ENCODE measurements around the gene MTCL1. TPM values are rescaled to one million over a fixed set of nuclear protein-coding genes. Genes with fewer than 3 reads are reported as not detected.

Gene MTCL1
- total and polyA plus RNA-seq, 4 donors = 0.65 to 5.4 (median 1.4) TPM

DNA sequence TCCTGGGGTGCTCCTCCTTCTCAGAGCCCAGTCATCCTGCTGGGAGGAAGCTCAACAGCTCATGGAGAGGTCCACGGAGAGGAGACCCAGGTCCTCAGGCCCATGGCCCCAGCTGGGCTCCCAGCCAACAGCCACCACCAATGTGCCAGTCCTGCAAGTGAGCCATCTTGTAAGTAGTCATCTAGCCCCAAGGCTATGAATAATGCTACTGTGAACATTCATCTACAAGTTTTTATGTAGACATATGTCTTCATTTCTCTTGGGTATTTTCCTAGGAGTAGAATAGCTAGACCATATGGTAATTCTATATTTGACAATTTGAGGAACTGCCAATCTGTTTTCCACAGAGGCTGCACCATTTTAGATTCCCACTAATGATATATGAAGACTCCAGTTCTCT lies 166.1 kb downstream of the MTCL1 start:
- TF ChIP-seq CTCF (IDR thresholded peaks at IDR 0.05; ENCODE audit: low read depth, low read length, missing input control) (no peak), HNF4A (conservative IDR thresholded peaks at IDR 0.05) (no peak), SP1 (IDR thresholded peaks at IDR 0.05) (no peak)
- TF ChIP-seq, protein P1, sequence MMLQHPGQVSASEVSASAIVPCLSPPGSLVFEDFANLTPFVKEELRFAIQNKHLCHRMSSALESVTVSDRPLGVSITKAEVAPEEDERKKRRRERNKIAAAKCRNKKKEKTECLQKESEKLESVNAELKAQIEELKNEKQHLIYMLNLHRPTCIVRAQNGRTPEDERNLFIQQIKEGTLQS (IDR thresholded peaks at IDR 0.05) = no peak
- TF ChIP-seq, protein P2, sequence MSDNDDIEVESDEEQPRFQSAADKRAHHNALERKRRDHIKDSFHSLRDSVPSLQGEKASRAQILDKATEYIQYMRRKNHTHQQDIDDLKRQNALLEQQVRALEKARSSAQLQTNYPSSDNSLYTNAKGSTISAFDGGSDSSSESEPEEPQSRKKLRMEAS (IDR thresholded peaks at IDR 0.05) = no peak
- 72% methylated on average over 1 of the region's 1 CpG for WGBS
- no peak overlapping the region for H3K4me3 ChIP-seq (ENCODE audit: low read depth in 1 of 3, low read length in 3 of 3)
- H3K9me3 ChIP-seq (ENCODE audit: control insufficient read depth in 4 of 4, low read length in 3 of 4) = no peaks in the 10 kb centered on the region
- no peaks in the 10 kb centered on the region for H3K36me3 ChIP-seq (ENCODE audit: control insufficient read depth in 4 of 4, insufficient read depth in 3 of 4, low read depth in 1 of 4, low read length in 3 of 4)
- no peak overlapping the region for H3K9ac ChIP-seq (ENCODE audit: low read depth in 1 of 2, low read length in 2 of 2)
- no peak for DNase-seq (ENCODE audit: low spot score)
- no peak overlapping the region for H3K27ac ChIP-seq (ENCODE audit: low read depth in 1 of 2, low read length in 2 of 2)
- no peaks in the 10 kb centered on the region for H3K4me1 ChIP-seq (ENCODE audit: control insufficient read depth in 4 of 4, insufficient read depth in 4 of 4, low read length in 3 of 4)
- no peaks in the 10 kb centered on the region for H3K27me3 ChIP-seq (ENCODE audit: control insufficient read depth in 4 of 4, insufficient read depth in 4 of 4, low read length in 3 of 4)

- Histone ChIP-seq H3K27ac (ENCODE audit: low read depth in 1 of 2, low read length in 2 of 2) (no peak overlapping the region), H3K36me3 (ENCODE audit: control insufficient read depth in 4 of 4, insufficient read depth in 3 of 4, low read depth in 1 of 4, low read length in 3 of 4) (no peaks in the 10 kb centered on the region), H3K9ac (ENCODE audit: low read depth in 1 of 2, low read length in 2 of 2) (no peak overlapping the region), H3K4me3 (ENCODE audit: low read depth in 1 of 3, low read length in 3 of 3) (no peak overlapping the region), H3K4me1 (ENCODE audit: control insufficient read depth in 4 of 4, insufficient read depth in 4 of 4, low read length in 3 of 4) (no peaks in the 10 kb centered on the region), H3K9me3 (ENCODE audit: control insufficient read depth in 4 of 4, low read length in 3 of 4) (no peaks in the 10 kb centered on the region), H3K27me3 (ENCODE audit: control insufficient read depth in 4 of 4, insufficient read depth in 4 of 4, low read length in 3 of 4) (no peaks in the 10 kb centered on the region)
- DNase-seq (ENCODE audit: low spot score) = no peak
- TF ChIP-seq, protein P1 (IDR thresholded peaks at IDR 0.05) = no peak
- no peak for TF ChIP-seq HNF4G (IDR thresholded peaks at IDR 0.05)
- 73% methylated on average over 7 of the region's 7 CpGs for WGBS
These were observed 169.5 kb downstream of the MTCL1 start for GRCh38 chr18:8874872-8875271.

- Histone ChIP-seq H3K36me3 (ENCODE audit: control insufficient read depth in 4 of 4, insufficient read depth in 3 of 4, low read depth in 1 of 4, low read length in 3 of 4) (no peaks in the 10 kb centered on the region), H3K9ac (ENCODE audit: low read depth in 1 of 2, low read length in 2 of 2) (no peak overlapping the region), H3K27me3 (ENCODE audit: control insufficient read depth in 4 of 4, insufficient read depth in 4 of 4, low read length in 3 of 4) (no peaks in the 10 kb centered on the region), H3K4me3 (ENCODE audit: low read depth in 1 of 3, low read length in 3 of 3) (no peak overlapping the region), H3K4me1 (ENCODE audit: control insufficient read depth in 4 of 4, insufficient read depth in 4 of 4, low read length in 3 of 4) (no peaks in the 10 kb centered on the region), H3K27ac (ENCODE audit: low read depth in 1 of 2, low read length in 2 of 2) (no peak overlapping the region), H3K9me3 (ENCODE audit: control insufficient read depth in 4 of 4, low read length in 3 of 4) (no peaks in the 10 kb centered on the region)
- TF ChIP-seq ZBTB33 (IDR thresholded peaks at IDR 0.05) (no peak), GABPA (IDR thresholded peaks at IDR 0.05 in 1 of 2, conservative IDR thresholded peaks at IDR 0.05 in 1 of 2) (no peak), RXRA (IDR thresholded peaks at IDR 0.05) (no peak), YY1 (IDR thresholded peaks at IDR 0.05) (no peak), FOXA2 (IDR thresholded peaks at IDR 0.05) (no peak), RAD21 (IDR thresholded peaks at IDR 0.05) (no peak), CTCF (IDR thresholded peaks at IDR 0.05; ENCODE audit: low read depth, low read length, missing input control) (no peak), FOXA1 (IDR thresholded peaks at IDR 0.05) (no peak), REST (IDR thresholded peaks at IDR 0.05) (no peak), SP1 (IDR thresholded peaks at IDR 0.05) (no peak), TAF1 (conservative IDR thresholded peaks at IDR 0.05) (no peak), EGR1 (IDR thresholded peaks at IDR 0.05; ENCODE audit: low read depth in 2 of 2) (no peak), HNF4A (conservative IDR thresholded peaks at IDR 0.05) (no peak)
- TF ChIP-seq, protein P1 (IDR thresholded peaks at IDR 0.05) = no peak
- DNase-seq (ENCODE audit: low spot score) = no peak
- 80% methylated on average over 5 of the region's 5 CpGs for WGBS
These were observed 171.5 kb downstream of the MTCL1 start for GRCh38 chr18:8876887-8877286.
